Measurements from ENCODE around the gene C3.

Gene C3

DNA sequence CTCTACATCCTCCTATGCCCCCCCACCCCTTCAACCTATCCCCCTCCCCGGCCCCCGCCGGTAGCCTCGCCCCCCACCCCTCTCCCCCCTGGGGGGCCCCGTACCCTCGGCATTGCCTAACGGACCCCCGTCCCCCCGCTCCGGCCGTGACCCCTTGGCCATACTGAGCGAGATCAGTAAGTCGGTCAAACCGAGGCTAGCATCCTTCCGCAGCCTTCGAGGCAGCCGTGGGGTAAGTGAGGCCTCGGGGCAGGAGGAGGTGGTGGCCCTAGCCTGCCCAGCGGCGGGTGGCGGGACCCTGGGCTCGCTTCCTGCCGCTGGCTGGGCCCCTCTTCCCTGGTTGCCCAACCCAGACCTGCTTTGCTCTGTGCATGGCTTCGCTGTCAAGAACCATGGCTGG lies 25.5 kb upstream of the C3 start:
- TF ChIP-seq, protein P1, sequence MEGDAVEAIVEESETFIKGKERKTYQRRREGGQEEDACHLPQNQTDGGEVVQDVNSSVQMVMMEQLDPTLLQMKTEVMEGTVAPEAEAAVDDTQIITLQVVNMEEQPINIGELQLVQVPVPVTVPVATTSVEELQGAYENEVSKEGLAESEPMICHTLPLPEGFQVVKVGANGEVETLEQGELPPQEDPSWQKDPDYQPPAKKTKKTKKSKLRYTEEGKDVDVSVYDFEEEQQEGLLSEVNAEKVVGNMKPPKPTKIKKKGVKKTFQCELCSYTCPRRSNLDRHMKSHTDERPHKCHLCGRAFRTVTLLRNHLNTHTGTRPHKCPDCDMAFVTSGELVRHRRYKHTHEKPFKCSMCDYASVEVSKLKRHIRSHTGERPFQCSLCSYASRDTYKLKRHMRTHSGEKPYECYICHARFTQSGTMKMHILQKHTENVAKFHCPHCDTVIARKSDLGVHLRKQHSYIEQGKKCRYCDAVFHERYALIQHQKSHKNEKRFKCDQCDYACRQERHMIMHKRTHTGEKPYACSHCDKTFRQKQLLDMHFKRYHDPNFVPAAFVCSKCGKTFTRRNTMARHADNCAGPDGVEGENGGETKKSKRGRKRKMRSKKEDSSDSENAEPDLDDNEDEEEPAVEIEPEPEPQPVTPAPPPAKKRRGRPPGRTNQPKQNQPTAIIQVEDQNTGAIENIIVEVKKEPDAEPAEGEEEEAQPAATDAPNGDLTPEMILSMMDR (IDR thresholded peaks at IDR 0.05; ENCODE audit: low read depth, low read length, missing control alignments): no peak
- no peak overlapping the region for H3K4me3 ChIP-seq (ENCODE audit: low read depth, low read length)
- in situ Hi-C loops (cut with HindIII; ENCODE audit: low sequenced_read_pairs): no loop called here
- DNase-seq (ENCODE audit: low read depth): no peak

DNA sequence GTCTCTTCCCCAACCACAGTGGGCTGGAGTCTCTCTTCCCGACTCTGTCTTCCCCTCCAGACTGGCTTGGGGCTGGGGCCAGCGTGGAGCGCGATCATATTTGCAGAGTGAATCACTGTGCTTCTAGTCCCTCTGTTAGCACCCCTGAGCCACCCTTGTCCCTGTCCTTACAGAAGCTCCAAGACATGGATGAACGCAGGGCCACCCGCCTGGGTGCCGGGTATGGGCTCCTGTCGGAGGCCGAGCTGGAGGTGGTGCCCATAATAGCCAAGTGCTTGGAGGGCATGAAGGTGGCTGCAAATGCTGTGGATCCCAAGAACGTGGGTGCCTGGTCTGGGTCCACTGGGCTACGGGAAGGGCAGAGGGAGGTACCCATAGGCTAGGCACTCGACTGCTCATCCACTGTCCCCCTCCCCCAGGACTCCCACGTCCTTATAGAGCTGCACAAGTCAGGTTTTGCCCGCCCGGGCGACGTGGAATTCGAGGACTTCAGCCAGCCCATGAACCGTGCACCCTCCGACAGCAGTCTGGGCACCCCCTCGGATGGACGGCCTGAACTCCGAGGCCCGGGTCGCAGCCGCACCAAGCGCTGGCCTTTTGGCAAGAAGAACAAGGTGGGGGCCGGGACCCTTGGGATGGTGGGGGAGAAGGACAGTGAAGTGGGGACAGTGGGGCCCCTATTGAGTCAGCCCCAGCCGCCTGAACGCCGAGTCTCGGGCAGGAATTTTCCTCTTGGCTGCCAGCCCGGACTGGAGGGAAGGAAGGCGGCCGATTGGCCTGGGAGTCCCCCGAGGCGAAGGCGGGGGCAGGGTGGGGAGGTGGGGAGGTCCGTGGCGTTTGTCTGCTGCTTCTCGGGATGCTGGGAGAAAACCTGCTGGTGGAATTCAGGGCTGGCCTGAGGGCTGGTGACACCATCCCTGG lies 24.2 kb upstream of the C3 start:
- DNase-seq (ENCODE audit: low read depth): peak; percentile 53
- TF ChIP-seq, protein P1 (IDR thresholded peaks at IDR 0.05; ENCODE audit: low read depth, low read length, missing control alignments): no peak
- peak overlapping the region; percentile 15 for H3K4me3 ChIP-seq (ENCODE audit: low read depth, low read length)
- in situ Hi-C loops (cut with HindIII; ENCODE audit: low sequenced_read_pairs): no loop called here

DNA sequence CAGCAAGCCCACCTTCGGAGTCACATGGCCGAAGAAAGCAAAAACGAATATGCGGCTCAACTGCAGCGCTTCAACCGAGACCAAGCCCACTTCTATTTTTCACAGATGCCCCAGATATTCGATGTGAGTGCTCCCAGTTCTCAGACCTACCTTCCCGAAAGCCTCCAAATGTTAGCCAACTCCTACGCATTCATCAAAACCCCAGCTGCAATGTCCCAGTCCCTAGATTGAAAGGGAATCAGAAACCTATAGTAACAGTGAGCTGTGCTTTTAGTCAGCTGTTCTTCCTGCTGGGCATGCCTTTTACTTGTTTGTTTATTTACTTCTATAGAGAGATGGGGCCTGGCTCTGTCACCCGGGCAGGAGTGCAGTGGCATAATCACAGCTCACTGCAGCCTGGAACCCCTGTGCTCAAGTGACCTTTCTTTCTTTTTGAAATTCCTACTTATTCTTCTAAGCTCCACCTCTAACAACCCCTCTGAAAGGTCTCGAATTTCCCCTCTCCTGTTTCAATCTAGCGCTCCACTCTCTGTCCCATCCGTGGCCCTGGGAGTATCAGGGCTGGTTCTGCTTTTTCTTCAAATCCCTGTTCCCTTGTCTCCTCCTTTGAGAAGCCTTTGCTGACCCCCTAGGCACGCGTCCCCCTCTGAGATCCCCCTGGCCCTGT lies 23.4 kb upstream of the C3 start:
- no peak overlapping the region for H3K4me3 ChIP-seq (ENCODE audit: low read depth, low read length)
- TF ChIP-seq, protein P1 (IDR thresholded peaks at IDR 0.05; ENCODE audit: low read depth, low read length, missing control alignments): no peak
- DNase-seq (ENCODE audit: low read depth): no peak
- in situ Hi-C loops (cut with HindIII; ENCODE audit: low sequenced_read_pairs): no loop called here

DNA sequence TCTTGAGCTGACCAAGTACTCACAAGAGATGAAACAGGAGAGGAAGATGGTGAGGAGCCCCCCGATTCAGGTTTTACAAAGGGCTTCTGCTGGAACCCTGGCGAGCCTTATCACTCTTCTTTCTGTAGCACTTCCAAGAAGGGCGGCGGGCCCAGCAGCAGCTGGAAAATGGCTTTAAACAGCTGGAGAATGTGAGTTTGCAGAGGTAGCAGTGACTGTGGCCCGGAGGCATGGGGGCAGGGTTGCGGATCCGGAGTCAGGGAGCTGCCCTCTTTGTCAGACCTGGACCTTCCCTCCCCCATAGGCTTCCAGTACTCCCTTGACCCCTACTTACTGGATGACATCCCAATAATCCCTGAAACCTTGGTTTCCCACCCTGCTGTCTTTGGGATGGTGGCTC lies 22.6 kb upstream of the C3 start:
- DNase-seq (ENCODE audit: low read depth): no peak
- no peak overlapping the region for H3K4me3 ChIP-seq (ENCODE audit: low read depth, low read length)

DNA sequence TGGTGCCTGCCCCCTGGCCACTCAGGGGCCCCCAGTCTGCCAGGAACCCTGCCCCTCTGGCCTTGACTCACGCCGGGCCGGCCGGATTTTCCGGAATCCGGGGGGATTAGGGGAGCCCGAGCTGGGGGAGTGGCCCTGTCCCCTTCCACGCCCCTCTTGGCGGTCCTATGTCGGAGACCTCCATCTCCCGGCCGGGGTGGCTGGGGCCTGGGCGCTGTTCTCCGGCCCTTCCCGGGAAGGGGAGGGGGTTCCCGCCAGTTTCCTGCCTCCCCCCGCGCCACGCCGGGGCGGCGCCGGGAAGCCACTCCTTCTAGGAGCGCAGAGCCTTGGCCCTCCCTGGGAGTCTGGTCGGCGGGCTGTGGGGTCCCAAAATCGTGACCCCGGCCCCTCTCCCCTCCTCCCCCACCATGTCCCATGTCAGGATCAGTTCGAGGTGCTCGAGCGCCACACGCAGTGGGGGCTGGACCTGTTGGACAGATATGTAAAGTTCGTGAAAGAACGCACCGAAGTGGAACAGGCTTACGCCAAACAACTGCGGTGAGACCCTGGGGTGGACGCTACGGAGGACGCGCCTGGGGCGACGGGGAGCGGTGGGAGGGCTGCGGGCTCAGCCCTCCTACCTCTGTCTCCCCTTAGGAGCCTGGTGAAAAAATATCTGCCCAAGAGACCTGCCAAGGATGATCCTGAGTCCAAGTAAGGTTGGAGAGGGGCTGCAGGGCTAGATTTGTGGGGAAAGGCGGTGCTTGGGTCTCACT lies 20.3 kb upstream of the C3 start:
- TF ChIP-seq, protein P1 (IDR thresholded peaks at IDR 0.05; ENCODE audit: low read depth, low read length, missing control alignments): no peak
- no peak for DNase-seq (ENCODE audit: low read depth)
- in situ Hi-C loops (cut with HindIII; ENCODE audit: low sequenced_read_pairs): no loop called here
- peak overlapping the region; percentile 88 for H3K4me3 ChIP-seq (ENCODE audit: low read depth, low read length)

More for the DNA sequence above, 22.6 kb upstream of the C3 start:
- TF ChIP-seq, protein P1 (IDR thresholded peaks at IDR 0.05; ENCODE audit: low read depth, low read length, missing control alignments): no peak
- in situ Hi-C loops (cut with HindIII; ENCODE audit: low sequenced_read_pairs): no loop called here

DNA sequence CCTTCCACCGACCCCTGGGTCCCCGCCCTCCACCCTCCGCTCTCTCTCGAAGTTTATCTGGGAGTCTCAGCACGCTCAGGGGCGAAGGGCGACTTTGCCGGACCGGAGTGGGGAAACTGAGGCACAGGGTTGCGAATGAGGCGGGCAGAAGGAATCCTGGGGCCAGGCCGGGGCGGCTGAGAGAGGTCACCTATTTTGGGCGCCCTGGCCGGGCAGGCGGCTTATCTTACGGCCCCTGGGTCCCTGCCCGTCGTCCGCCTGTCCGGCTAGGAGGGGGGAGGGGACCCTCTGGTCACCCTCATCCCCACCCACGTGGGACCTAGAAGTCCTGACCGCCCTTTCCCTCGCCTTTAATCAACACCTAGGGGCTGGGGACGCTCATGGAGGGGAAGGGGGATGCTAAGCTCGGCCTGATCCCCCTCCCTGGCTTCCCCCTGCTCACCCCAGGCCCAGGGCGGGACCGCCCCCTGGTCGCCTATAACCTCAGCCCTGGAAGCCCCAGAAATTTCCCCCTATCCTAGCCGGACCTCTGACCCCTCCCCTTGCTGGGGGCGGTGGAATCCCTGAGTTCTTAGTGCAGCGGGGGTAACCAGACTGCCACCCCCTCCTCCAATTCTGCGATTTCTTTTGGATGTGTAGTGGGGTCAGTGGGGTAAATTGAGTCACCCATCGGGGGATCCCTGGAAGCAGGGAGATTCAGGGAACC lies 19.6 kb upstream of the C3 start:
- DNase-seq (ENCODE audit: low read depth): no peak
- TF ChIP-seq, protein P1 (IDR thresholded peaks at IDR 0.05; ENCODE audit: low read depth, low read length, missing control alignments): no peak
- in situ Hi-C loops (cut with HindIII; ENCODE audit: low sequenced_read_pairs): no loop called here
- peak overlapping the region; percentile 88 for H3K4me3 ChIP-seq (ENCODE audit: low read depth, low read length)

Data from astrocyte of the cerebellum (primary cell).